SK-N-SH treated with all-trans-retinoic acid at 6 μM for 48 hours (cell line): Measurements from ENCODE around the gene CDCA3.

Experiments
- CSDC2 ChIP-seq: fragments of 250-450 bp; sonication (Bioruptor Pico); IDR thresholded peaks from 2 replicates; pipeline ENCODE4 v1.5.0; 2020; ENCODE audit warnings: mild to moderate bottlenecking, moderate library complexity
- TF ChIP-seq, protein P1 (sequence below): fragments of 250-450 bp; sonication (Bioruptor Pico); IDR thresholded peaks from 2 replicates; pipeline ENCODE4 v1.5.1; 2021; ENCODE audit warnings: mild to moderate bottlenecking, moderate library complexity

GRCh38 chr12:6849976-6850560 is 1.0 kb downstream of the CDCA3 start:
- TF ChIP-seq, protein P1, sequence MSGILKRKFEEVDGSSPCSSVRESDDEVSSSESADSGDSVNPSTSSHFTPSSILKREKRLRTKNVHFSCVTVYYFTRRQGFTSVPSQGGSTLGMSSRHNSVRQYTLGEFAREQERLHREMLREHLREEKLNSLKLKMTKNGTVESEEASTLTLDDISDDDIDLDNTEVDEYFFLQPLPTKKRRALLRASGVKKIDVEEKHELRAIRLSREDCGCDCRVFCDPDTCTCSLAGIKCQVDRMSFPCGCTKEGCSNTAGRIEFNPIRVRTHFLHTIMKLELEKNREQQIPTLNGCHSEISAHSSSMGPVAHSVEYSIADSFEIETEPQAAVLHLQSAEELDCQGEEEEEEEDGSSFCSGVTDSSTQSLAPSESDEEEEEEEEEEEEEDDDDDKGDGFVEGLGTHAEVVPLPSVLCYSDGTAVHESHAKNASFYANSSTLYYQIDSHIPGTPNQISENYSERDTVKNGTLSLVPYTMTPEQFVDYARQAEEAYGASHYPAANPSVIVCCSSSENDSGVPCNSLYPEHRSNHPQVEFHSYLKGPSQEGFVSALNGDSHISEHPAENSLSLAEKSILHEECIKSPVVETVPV (CRISPR knock-in tag), result no peak
- no peak for TF ChIP-seq CSDC2 (CRISPR knock-in tag)
